K562 (cell line): ENCODE measurements around the gene RELCH. TPM values are rescaled to one million over a fixed set of nuclear protein-coding genes. Genes with fewer than 3 reads are reported as not detected.

Source experiments
- ATAC-seq: fragments of 200-7000 bp; cut with Tn5 transposase; 3 replicates; pipeline ENCODE4 v1.9.1; 2020; ENCODE audit warnings: moderate library complexity
- BruUV-seq: library from RNA; stranded (reverse); fragments of 400-500 nt; replicated peaks from 2 replicates; lab custom pipeline; 2021; lab: Mats Ljungman, UMichigan
- CTCF ChIA-PET: fragments of 300-600 bp; formaldehyde crosslinking; extraction: SDS; loops from one replicate; lab custom pipeline; 2021; ENCODE audit warnings: low intra/inter-chr PET ratio; lab: Yijun Ruan, JAX
- POLR2A ChIA-PET: fragments of 300-600, 350-650 bp; sonication (Branson Sonifier 250); formaldehyde crosslinking; extraction: SDS; loops from one replicate; lab custom pipeline; 2021; ENCODE audit warnings: antibody characterized with exemption, inconsistent platforms; lab: Yijun Ruan, JAX
- DNase-seq, 4 experiments: peaks; one replicate each; pipeline versions ENCODE4 v3.0.0 to v3.0.0-alpha.2; 2011 to 2018; ENCODE audit warnings: low spot score in 3 of 4, mixed read lengths in 3 of 4; ENCODE audit errors: extremely low read depth in 1 of 4
- FAIRE-seq: peaks from 2 replicates; lab custom pipeline; 2011; peaks lifted over from hg19 to GRCh38; lab: Jason Lieb, UNC
- H2AFZ ChIP-seq: 2 replicates; pipeline ENCODE4 v1.6.0; 2011; ENCODE audit warnings: low read depth, low read length, control low read depth, inconsistent platforms
- H3K27ac ChIP-seq: fragments of 200-600 bp; 3 replicates; pipeline ENCODE4 v1.8.0; 2011; ENCODE audit warnings: low read depth, mild to moderate bottlenecking, control low read depth, inconsistent platforms, low read length, moderate library complexity, mixed read lengths; ENCODE audit errors: extremely low read depth
- H3K27me3 ChIP-seq, 2 experiments: fragments of 300-600 bp in 1 of 2; 2 replicates in 1 of 2; 3 replicates in 1 of 2; pipeline versions ENCODE4 v1.6.0 to v1.8.0; 2011; ENCODE audit warnings: inconsistent platforms in 2 of 2, low read length in 2 of 2, mild to moderate bottlenecking in 1 of 2, mixed read lengths in 1 of 2, moderate library complexity in 1 of 2; ENCODE audit not compliant: control insufficient read depth in 2 of 2, insufficient read depth in 2 of 2
- H3K36me3 ChIP-seq: fragments of 300-600 bp; 3 replicates; pipeline ENCODE4 v1.8.0; 2011; ENCODE audit warnings: mild to moderate bottlenecking, low read length, inconsistent platforms; ENCODE audit not compliant: control insufficient read depth, insufficient read depth
- H3K4me1 ChIP-seq, 2 experiments: fragments of 200-600 bp in 1 of 2; replicated peaks in 1 of 2; 2 replicates in 1 of 2; 3 replicates in 1 of 2; pipeline versions ENCODE4 v1.5.1 to v1.8.0; 2011; ENCODE audit warnings: inconsistent platforms in 2 of 2, low read length in 2 of 2, mild to moderate bottlenecking in 1 of 2, mixed read lengths in 1 of 2, moderate library complexity in 1 of 2; ENCODE audit not compliant: control insufficient read depth in 2 of 2, insufficient read depth in 2 of 2
- H3K4me2 ChIP-seq: 2 replicates; pipeline ENCODE4 v1.6.1; 2011; ENCODE audit warnings: low read length, control low read depth, inconsistent platforms, mixed read lengths; ENCODE audit not compliant: insufficient read depth
- H3K4me3 ChIP-seq: fragments of 200-600 bp; sonication (generic), shearing (Covaris generic); 2 replicates; pipeline ENCODE4 v1.5.1; 2016; ENCODE audit warnings: control low read depth, inconsistent platforms
- H3K79me2 ChIP-seq: fragments of 200-600 bp; 3 replicates; pipeline ENCODE4 v1.8.0; 2011; ENCODE audit warnings: low read length, inconsistent platforms; ENCODE audit not compliant: control insufficient read depth, insufficient read depth
- H3K9ac ChIP-seq, 2 experiments: 2 replicates each; pipeline versions ENCODE4 v1.6.0 to v1.6.1; 2011; ENCODE audit warnings: low read depth in 2 of 2, low read length in 2 of 2, control low read depth in 1 of 2, inconsistent platforms in 1 of 2, mild to moderate bottlenecking in 1 of 2, mixed read lengths in 1 of 2; ENCODE audit not compliant: insufficient read depth in 1 of 2
- H3K9me1 ChIP-seq: one replicate; pipeline ENCODE4 v1.6.0; 2011; ENCODE audit warnings: inconsistent platforms, mild to moderate bottlenecking, low read length, moderate library complexity; ENCODE audit not compliant: control insufficient read depth, insufficient read depth
- H3K9me3 ChIP-seq: replicated peaks from 2 replicates; pipeline ENCODE4 v1.5.1; 2011; ENCODE audit warnings: low read depth, low read length, inconsistent platforms; ENCODE audit not compliant: control insufficient read depth, insufficient read depth
- H4K20me1 ChIP-seq: replicated peaks from 2 replicates; pipeline ENCODE4 v1.6.1; 2011; ENCODE audit warnings: low read length, inconsistent platforms, mixed read lengths; ENCODE audit not compliant: control insufficient read depth, insufficient read depth
- ARID1B ChIP-seq: fragments of 450-650 bp; IDR thresholded peaks from 2 replicates; pipeline ENCODE4 v1.6.1; 2016; ENCODE audit warnings: antibody characterized with exemption, mild to moderate bottlenecking, inconsistent platforms
- BRD4 ChIP-seq: fragments of 200-600 bp; sonication (generic); IDR thresholded peaks from 2 replicates; pipeline ENCODE4 v1.6.1; 2017; ENCODE audit warnings: inconsistent platforms
- CC2D1A ChIP-seq: fragments of 450-650 bp; IDR thresholded peaks from 2 replicates; pipeline ENCODE4 v1.6.1; 2017; ENCODE audit warnings: mild to moderate bottlenecking
- CREBBP ChIP-seq: IDR thresholded peaks from one replicate; pipeline ENCODE4 v1.6.1; 2012; ENCODE audit warnings: low read depth, mild to moderate bottlenecking, control low read depth, inconsistent platforms, low read length
- HMGN3 ChIP-seq: IDR thresholded peaks from 2 replicates; pipeline ENCODE4 v1.6.1; 2011; ENCODE audit warnings: borderline replicate concordance, low read depth, mild to moderate bottlenecking, mixed read lengths, low read length; ENCODE audit not compliant: insufficient read length; ENCODE audit errors: extremely low read depth
- KAT7 ChIP-seq: sonication (generic); formaldehyde crosslinking; IDR thresholded peaks from 2 replicates; pipeline ENCODE4 v1.8.0; 2022; ENCODE audit warnings: missing genetic modification reagents, mild to moderate bottlenecking, borderline replicate concordance
- L3MBTL2 ChIP-seq: fragments of 450-650 bp; IDR thresholded peaks from 2 replicates; pipeline ENCODE4 v1.6.1; 2016; ENCODE audit warnings: mild to moderate bottlenecking, moderate library complexity
- MEF2D ChIP-seq: conservative IDR thresholded peaks from 2 replicates; pipeline ENCODE4 v1.6.1; 2016; ENCODE audit warnings: low read depth, missing genetic modification characterization, missing compliant biosample characterization
- MIER1 ChIP-seq: fragments of 450-650 bp; IDR thresholded peaks from 2 replicates; pipeline ENCODE4 v1.6.1; 2016; ENCODE audit warnings: antibody characterized with exemption, mild to moderate bottlenecking, low read depth
- NBN ChIP-seq: fragments of 450-650 bp; IDR thresholded peaks from 2 replicates; pipeline ENCODE4 v1.6.1; 2016; ENCODE audit warnings: low read depth, mild to moderate bottlenecking
- RBM17 ChIP-seq: fragments of 200-400 bp; formaldehyde crosslinking; IDR thresholded peaks from 2 replicates; pipeline ENCODE4 v1.6.1; 2017; ENCODE audit warnings: low read depth, mild to moderate bottlenecking, low read length, borderline replicate concordance
- SAP30 ChIP-seq: fragments of 200-600 bp; sonication (generic); IDR thresholded peaks from 2 replicates; pipeline ENCODE4 v1.6.1; 2012; ENCODE audit warnings: borderline replicate concordance, low read depth, mild to moderate bottlenecking, moderate library complexity, low read length, control low read depth, inconsistent platforms; ENCODE audit not compliant: insufficient read depth, poor library complexity, severe bottlenecking
- SNRNP70 ChIP-seq: fragments of 200-400 bp; formaldehyde crosslinking; optimal IDR thresholded peaks from 2 replicates; pipeline ENCODE3; 2017; ENCODE audit warnings: low read depth, low read length
- SREBF1 ChIP-seq: fragments of 150-350 bp; IDR thresholded peaks from 2 replicates; pipeline ENCODE4 v1.6.1; 2014; ENCODE audit warnings: antibody characterized with exemption, low read depth, low read length, borderline replicate concordance
- STAT5B ChIP-seq: fragments of 250-450 bp; sonication (Bioruptor Pico); IDR thresholded peaks from 2 replicates; pipeline ENCODE4 v1.8.0; 2021; ENCODE audit warnings: mild to moderate bottlenecking, inconsistent platforms
- SUPT5H ChIP-seq: fragments of 450-650 bp; IDR thresholded peaks from 2 replicates; pipeline ENCODE4 v1.6.1; 2016
- ZBTB9 ChIP-seq: fragments of 450-650 bp; formaldehyde crosslinking; IDR thresholded peaks from 2 replicates; pipeline ENCODE4 v1.4.0; 2020; ENCODE audit warnings: mild to moderate bottlenecking, moderate library complexity
- ZNF12 ChIP-seq: sonication (generic); formaldehyde crosslinking; IDR thresholded peaks from 2 replicates; pipeline ENCODE4 v1.4.0; 2020; ENCODE audit warnings: mild to moderate bottlenecking, missing genetic modification reagents
- ZNF224 ChIP-seq: sonication (generic); formaldehyde crosslinking; IDR thresholded peaks from 2 replicates; pipeline ENCODE4 v1.8.0; 2022; ENCODE audit warnings: mild to moderate bottlenecking, missing genetic modification reagents
- WGBS: fragments of 100-300 bp; shearing (Covaris generic); methylation state at CpG from one replicate; pipeline ENCODE4 v1.1.6; 2016; ENCODE audit warnings: low coverage, mixed read lengths; ENCODE audit not compliant: insufficient coverage; ENCODE audit errors: missing lambda C conversion rate; 5-methylcytosine and 5-hydroxymethylcytosine counted together
- in situ Hi-C: fragments of 300-500 bp; cut with MboI; formaldehyde crosslinking; loops from 4 replicates; pipeline ENCODE4 v1.15.0; 2018; ENCODE audit warnings: inconsistent platforms, mixed read lengths
- intact Hi-C: fragments of 100-400 bp; cut with micrococcal nuclease; formaldehyde crosslinking; loops from 2 replicates; pipeline ENCODE4 v1.14.2; 2022
- polyA plus RNA-seq, 8 experiments: library from polyadenylated mRNA; depleted of rRNA in 4 of 8; stranded (reverse) in 5 of 8; unstranded in 3 of 8; fragments of >200 nt; fragmentation: Nextera tagmentation in 2 of 8; fragmentation: Illumina TruSeq in 1 of 8; extraction: Ambion mirVana in 2 of 8; extraction: Trizol in 1 of 8; gene quantifications; 2 replicates each; pipeline versions ENCODE4 v1.2.1 to v1.2.3, GENCODE V29; 2011 to 2014; ENCODE audit warnings: inconsistent platforms in 1 of 8, missing spikeins in 1 of 8
- total RNA-seq, 7 experiments: library from RNA; depleted of rRNA in 6 of 7; stranded (reverse); fragments of >200 nt in 6 of 7; fragmentation: Illumina TruSeq in 2 of 7; extraction: Trizol in 2 of 7; gene quantifications; 2 replicates each; pipeline versions ENCODE4 v1.2.1 to v1.2.3, GENCODE V29; 2011 to 2021; ENCODE audit warnings: low replicate concordance in 1 of 7

The RELCH gene
- total and polyA plus RNA-seq, 9 of the 15 experiments (the other 6 are each of a cell fraction or from before 2014, with no cell fraction given): 1.4 to 13.6 (median 7.6) TPM

- H3K4me1 ChIP-seq: peaks cover 4 to 20% of the 10 kb centered on the region in 2 experiments; a peak in 3 of 5 replicates
- H3K9me1 ChIP-seq: no peaks in the 10 kb centered on the region
- no peak for FAIRE-seq
- H3K4me2 ChIP-seq: no peak overlapping the region
- intact Hi-C loops (loop anchor here (10.0 kb wide), 1 partner anchor 144 kb away; the partner anchor contains the start of genes PIGN and RELCH), in situ Hi-C loops (no loop called here)
- ATAC-seq: no peak
- TF ChIP-seq MIER1 (no peak), ZNF12 (no peak), STAT5B (no peak), L3MBTL2 (no peak), KAT7 (no peak), HMGN3 (no peak), CC2D1A (no peak), RBM17 (no peak), NBN (no peak), SNRNP70 (no peak), SAP30 (no peak), MEF2D (tag) (no peak), SUPT5H (no peak), BRD4 (no peak), ZNF224 (CRISPR knock-in tag) (no peak), SREBF1 (no peak), ZBTB9 (no peak), ARID1B (no peak), CREBBP (no peak)
- no peaks in the 10 kb centered on the region for H3K9me3 ChIP-seq
- no peak for DNase-seq
- no peaks in the 10 kb centered on the region for H3K36me3 ChIP-seq
- no peak overlapping the region for H2AFZ ChIP-seq
- H3K79me2 ChIP-seq: no peaks in the 10 kb centered on the region
- no peak overlapping the region for H3K9ac ChIP-seq
- WGBS: 6% methylated on average over 5 of the region's 6 CpGs
- peaks cover 28 to 53% of the 10 kb centered on the region in 2 experiments for H3K27me3 ChIP-seq
- ChIA-PET POLR2A (no interaction called here), CTCF (no interaction called here)
- no peak overlapping the region for H3K27ac ChIP-seq
- peaks cover 3% of the 10 kb centered on the region; the same call in 1 of the 2 replicates for H4K20me1 ChIP-seq
- no peak overlapping the region for H3K4me3 ChIP-seq
- no TSS peak for BruUV-seq
Measured at GRCh38 chr18:62328586-62329525, 141.8 kb downstream of the RELCH start.
